BE2C (cell line): ENCODE measurements around the gene AUH.

Experiments used
- DNase-seq: peaks from one replicate; pipeline ENCODE4 v3.0.0-alpha.2; 2020
- H3K27me3 ChIP-seq: fragments of 250-450 bp; sonication (Bioruptor Pico); 2 replicates; pipeline ENCODE4 v1.5.1; 2020; ENCODE audit warnings: mild to moderate bottlenecking
- H3K36me3 ChIP-seq: fragments of 250-450 bp; sonication (Bioruptor Pico); 2 replicates; pipeline ENCODE4 v1.5.1; 2020; ENCODE audit warnings: mild to moderate bottlenecking
- H3K4me1 ChIP-seq: fragments of 250-450 bp; sonication (Bioruptor Pico); 2 replicates; pipeline ENCODE4 v1.5.1; 2020
- H3K4me3 ChIP-seq: 2 replicates; pipeline ENCODE4 v1.5.1; 2011; ENCODE audit warnings: low read depth, low read length
- H3K9me3 ChIP-seq: fragments of 250-450 bp; sonication (Bioruptor Pico); 2 replicates; pipeline ENCODE4 v1.5.1; 2020
- CTCF ChIP-seq: IDR thresholded peaks from 2 replicates; pipeline ENCODE4 v1.5.1; 2012; ENCODE audit warnings: mild to moderate bottlenecking, low read depth, low read length

Gene AUH

GRCh38 chr9:91186632-91187108 lies 175.0 kb downstream of the AUH start:
- Histone ChIP-seq H3K4me1 (no peaks in the 10 kb centered on the region; the same call in 1 of the 2 replicates), H3K27me3 (no peaks in the 10 kb centered on the region), H3K4me3 (no peak overlapping the region), H3K9me3 (no peaks in the 10 kb centered on the region), H3K36me3 (no peaks in the 10 kb centered on the region)
- DNase-seq = no peak
- TF ChIP-seq CTCF = no peak

GRCh38 chr9:91185193-91185886 lies 176.4 kb downstream of the AUH start:
- Histone ChIP-seq H3K36me3 (no peaks in the 10 kb centered on the region), H3K9me3 (no peaks in the 10 kb centered on the region), H3K27me3 (no peaks in the 10 kb centered on the region), H3K4me1 (no peaks in the 10 kb centered on the region), H3K4me3 (no peak overlapping the region)
- no peak for TF ChIP-seq CTCF
- DNase-seq = no peak

GRCh38 chr9:91182429-91183225 lies 179.1 kb downstream of the AUH start:
- Histone ChIP-seq H3K36me3 (no peaks in the 10 kb centered on the region), H3K9me3 (no peaks in the 10 kb centered on the region), H3K4me3 (no peak overlapping the region), H3K4me1 (no peaks in the 10 kb centered on the region), H3K27me3 (no peaks in the 10 kb centered on the region)
- no peak for TF ChIP-seq CTCF
- DNase-seq = no peak

- no peak for DNase-seq
- Histone ChIP-seq H3K27me3 (no peaks in the 10 kb centered on the region), H3K4me3 (no peak overlapping the region), H3K4me1 (no peaks in the 10 kb centered on the region), H3K9me3 (no peaks in the 10 kb centered on the region), H3K36me3 (no peaks in the 10 kb centered on the region)
- TF ChIP-seq CTCF = no peak
These were observed 180.2 kb downstream of the AUH start for GRCh38 chr9:91181541-91181940.

GRCh38 chr9:91180930-91181268 lies 180.8 kb downstream of the AUH start:
- no peak for TF ChIP-seq CTCF
- Histone ChIP-seq H3K4me1 (no peaks in the 10 kb centered on the region), H3K9me3 (no peaks in the 10 kb centered on the region), H3K36me3 (no peaks in the 10 kb centered on the region), H3K27me3 (no peaks in the 10 kb centered on the region), H3K4me3 (no peak overlapping the region)
- DNase-seq = no peak

- Histone ChIP-seq H3K9me3 (no peaks in the 10 kb centered on the region), H3K27me3 (no peaks in the 10 kb centered on the region), H3K36me3 (no peaks in the 10 kb centered on the region), H3K4me3 (no peak overlapping the region), H3K4me1 (no peaks in the 10 kb centered on the region)
- no peak for DNase-seq
- no peak for TF ChIP-seq CTCF
These were observed 181.3 kb downstream of the AUH start for GRCh38 chr9:91180240-91180929.
